ENCODE data around the gene FAR2.

FAR2 gene

DNA sequence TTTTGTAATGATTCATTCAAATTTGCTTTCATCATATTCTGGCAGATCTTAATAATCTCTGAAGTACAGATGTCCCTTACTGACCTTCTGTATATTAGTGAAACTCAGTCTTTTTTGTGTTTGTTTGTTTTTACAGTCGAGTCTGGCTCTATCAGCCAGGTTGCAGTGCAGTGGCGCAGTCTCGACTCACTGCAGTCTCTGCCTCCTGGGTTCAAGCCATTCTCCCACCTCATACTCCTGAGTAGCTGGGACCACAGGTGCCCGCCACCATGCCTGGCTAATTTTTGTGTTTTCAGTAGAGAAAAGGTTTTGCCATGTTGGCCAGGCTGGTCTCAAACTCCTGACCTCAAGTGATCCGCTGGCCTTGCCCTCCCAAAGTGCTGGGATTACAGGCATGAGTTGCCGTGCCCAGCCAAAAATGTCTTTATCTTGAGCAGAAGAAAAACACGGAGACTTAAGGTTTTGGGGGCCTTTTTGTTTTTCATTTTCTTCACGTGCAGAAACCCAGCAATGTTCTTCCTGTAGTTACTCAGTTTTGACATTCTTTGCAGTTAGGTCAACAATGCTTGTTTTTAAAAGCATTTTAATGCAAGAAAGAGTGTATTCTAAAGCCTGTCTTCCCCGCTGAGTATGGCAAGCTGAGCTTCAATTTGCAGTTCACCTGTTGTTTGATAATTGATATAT is 79.5 kb downstream of the FAR2 start:
- Histone ChIP-seq H3K27ac (ENCODE audit: low read length) (peak overlapping the region; percentile 1), H3K36me3 (ENCODE audit: control insufficient read depth, low read depth, low read length) (no peaks in the 10 kb centered on the region), H3K9me3 (ENCODE audit: control insufficient read depth, low read depth, low read length) (no peaks in the 10 kb centered on the region), H3K27me3 (ENCODE audit: control insufficient read depth, insufficient read depth, low read length) (no peaks in the 10 kb centered on the region), H3K4me1 (ENCODE audit: control insufficient read depth, low read depth, low read length) (peaks cover 42% of the 10 kb centered on the region), H3K4me3 (ENCODE audit: low read length) (peak overlapping the region; percentile 24), H3K9ac (ENCODE audit: low read length) (no peak overlapping the region)

GRCh38 chr12:29229158-29229505 is 80.1 kb downstream of the FAR2 start:
- Histone ChIP-seq H3K4me3 (ENCODE audit: low read length) (peak overlapping the region; percentile 24), H3K4me1 (ENCODE audit: control insufficient read depth, low read depth, low read length) (peaks cover 42% of the 10 kb centered on the region), H3K27ac (ENCODE audit: low read length) (no peak overlapping the region), H3K27me3 (ENCODE audit: control insufficient read depth, insufficient read depth, low read length) (no peaks in the 10 kb centered on the region), H3K9ac (ENCODE audit: low read length) (no peak overlapping the region), H3K36me3 (ENCODE audit: control insufficient read depth, low read depth, low read length) (no peaks in the 10 kb centered on the region), H3K9me3 (ENCODE audit: control insufficient read depth, low read depth, low read length) (no peaks in the 10 kb centered on the region)

DNA sequence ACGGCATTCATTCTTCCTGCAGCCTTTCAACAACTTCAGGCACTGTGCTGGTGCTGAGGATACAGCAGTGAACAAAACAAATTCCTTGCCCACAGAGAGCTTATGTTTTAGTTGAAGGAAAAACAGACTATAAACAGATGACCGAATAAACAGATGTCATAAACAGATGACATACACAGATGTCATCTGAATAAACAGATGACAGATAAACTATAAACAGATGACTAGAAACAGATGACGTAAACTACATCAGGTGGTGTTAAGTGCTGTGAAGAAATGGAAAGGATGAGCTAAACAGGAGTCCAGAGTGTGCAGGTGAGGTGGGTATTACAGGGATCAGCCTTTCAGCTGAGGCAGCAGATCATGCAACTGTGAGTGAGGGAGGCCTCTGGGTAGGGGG is 80.9 kb downstream of the FAR2 start:
- peaks cover 42% of the 10 kb centered on the region for H3K4me1 ChIP-seq (ENCODE audit: control insufficient read depth, low read depth, low read length)
- H3K27me3 ChIP-seq (ENCODE audit: control insufficient read depth, insufficient read depth, low read length) = no peaks in the 10 kb centered on the region
- no peaks in the 10 kb centered on the region for H3K36me3 ChIP-seq (ENCODE audit: control insufficient read depth, low read depth, low read length)
- no peaks in the 10 kb centered on the region for H3K9me3 ChIP-seq (ENCODE audit: control insufficient read depth, low read depth, low read length)
- no peak overlapping the region for H3K27ac ChIP-seq (ENCODE audit: low read length)
- H3K9ac ChIP-seq (ENCODE audit: low read length) = no peak overlapping the region
- H3K4me3 ChIP-seq (ENCODE audit: low read length) = no peak overlapping the region

DNA sequence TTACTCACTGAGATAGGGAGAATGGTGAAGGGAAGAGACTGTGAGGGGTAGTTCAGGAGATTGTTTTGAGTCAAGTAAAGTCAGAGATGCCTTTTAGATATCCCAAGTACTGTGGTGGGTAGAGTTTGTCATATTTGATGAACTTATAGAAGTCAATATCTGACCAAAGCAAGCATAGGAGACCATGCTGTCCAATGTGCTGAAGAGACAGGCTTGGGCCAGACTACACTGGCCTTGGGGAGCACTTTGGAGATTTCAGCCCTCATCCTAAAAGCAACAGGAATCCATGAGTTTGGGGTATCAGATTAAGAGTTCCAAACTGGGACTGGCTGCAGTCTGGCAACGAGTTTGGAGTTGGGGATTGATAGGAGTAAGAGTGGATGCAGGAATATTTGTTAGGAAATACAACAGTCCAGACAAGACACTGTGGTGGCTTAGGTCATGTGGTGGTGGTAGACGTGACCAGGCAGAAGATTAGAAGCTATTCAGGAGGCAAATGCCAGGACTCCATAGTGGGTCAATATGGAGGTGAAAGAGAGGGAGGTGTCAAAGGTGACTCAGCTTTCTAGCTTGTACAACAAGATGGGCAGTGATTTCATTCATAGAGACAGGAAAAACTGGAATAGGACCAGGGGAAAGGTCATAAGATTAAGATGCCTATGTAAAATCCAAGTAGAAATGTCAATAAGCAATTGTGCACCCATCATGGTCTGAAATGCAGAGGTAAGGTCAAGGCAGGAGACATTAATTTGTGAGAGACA is 81.9 kb downstream of the FAR2 start:
- H3K27ac ChIP-seq (ENCODE audit: low read length) = no peak overlapping the region
- peaks cover 35% of the 10 kb centered on the region for H3K4me1 ChIP-seq (ENCODE audit: control insufficient read depth, low read depth, low read length)
- no peaks in the 10 kb centered on the region for H3K9me3 ChIP-seq (ENCODE audit: control insufficient read depth, low read depth, low read length)
- H3K4me3 ChIP-seq (ENCODE audit: low read length) = no peak overlapping the region
- no peaks in the 10 kb centered on the region for H3K36me3 ChIP-seq (ENCODE audit: control insufficient read depth, low read depth, low read length)
- H3K27me3 ChIP-seq (ENCODE audit: control insufficient read depth, insufficient read depth, low read length) = no peaks in the 10 kb centered on the region
- no peak overlapping the region for H3K9ac ChIP-seq (ENCODE audit: low read length)

DNA sequence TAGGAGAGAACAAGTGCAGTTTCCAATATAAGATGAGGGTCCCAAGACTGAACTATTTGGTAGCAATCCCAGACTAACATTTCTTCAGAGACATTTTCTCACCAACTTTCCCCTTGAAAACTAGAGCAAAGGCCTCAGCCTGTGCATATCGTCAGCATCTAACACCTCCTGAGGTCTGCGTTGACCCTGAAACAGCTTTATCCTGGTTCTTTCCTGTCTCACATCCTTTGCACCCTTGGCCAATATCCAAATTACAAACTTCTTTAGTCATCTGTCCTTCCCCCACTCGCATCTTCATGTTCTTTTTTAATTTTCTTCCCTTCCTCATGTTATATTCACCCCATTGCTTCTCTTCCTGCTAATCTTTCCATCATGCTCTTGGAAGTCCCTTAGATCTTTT is 83.0 kb downstream of the FAR2 start:
- no peak overlapping the region for H3K9ac ChIP-seq (ENCODE audit: low read length)

DNA sequence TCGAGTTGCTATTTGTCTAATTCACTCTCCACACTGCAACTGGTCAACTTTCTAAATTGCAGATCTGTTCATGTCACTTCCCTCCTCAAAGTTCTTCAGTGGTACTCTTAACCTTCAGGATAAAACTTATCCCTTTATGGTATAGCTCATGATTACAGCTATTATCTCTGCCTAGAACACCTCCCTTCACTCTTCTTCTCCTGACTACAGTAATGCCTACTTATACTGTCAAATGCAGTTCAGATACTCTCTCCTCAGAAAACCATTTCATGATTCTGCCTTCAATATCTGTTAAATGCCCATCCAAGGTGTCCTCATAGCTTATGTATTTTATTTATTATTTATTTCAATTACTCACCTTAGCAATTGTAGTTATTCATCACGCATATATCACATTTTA is 85.5 kb downstream of the FAR2 start:
- no peak overlapping the region for H3K9ac ChIP-seq (ENCODE audit: low read length)

More for the DNA sequence above, 83.0 kb downstream of the FAR2 start:
- H3K36me3 ChIP-seq (ENCODE audit: control insufficient read depth, low read depth, low read length) = no peaks in the 10 kb centered on the region
- H3K9me3 ChIP-seq (ENCODE audit: control insufficient read depth, low read depth, low read length) = no peaks in the 10 kb centered on the region
- H3K27ac ChIP-seq (ENCODE audit: low read length) = no peak overlapping the region
- H3K4me1 ChIP-seq (ENCODE audit: control insufficient read depth, low read depth, low read length) = peaks cover 25% of the 10 kb centered on the region
- no peak overlapping the region for H3K4me3 ChIP-seq (ENCODE audit: low read length)
- no peaks in the 10 kb centered on the region for H3K27me3 ChIP-seq (ENCODE audit: control insufficient read depth, insufficient read depth, low read length)

GRCh38 chr12:29234965-29235626 is 86.0 kb downstream of the FAR2 start:
- H3K9me3 ChIP-seq (ENCODE audit: control insufficient read depth, low read depth, low read length) = no peaks in the 10 kb centered on the region

More for the DNA sequence above, 85.5 kb downstream of the FAR2 start:
- peaks cover 2% of the 10 kb centered on the region for H3K4me1 ChIP-seq (ENCODE audit: control insufficient read depth, low read depth, low read length)
- H3K27me3 ChIP-seq (ENCODE audit: control insufficient read depth, insufficient read depth, low read length) = no peaks in the 10 kb centered on the region
- no peaks in the 10 kb centered on the region for H3K36me3 ChIP-seq (ENCODE audit: control insufficient read depth, low read depth, low read length)
- no peak overlapping the region for H3K27ac ChIP-seq (ENCODE audit: low read length)
- no peak overlapping the region for H3K4me3 ChIP-seq (ENCODE audit: low read length)
- H3K9me3 ChIP-seq (ENCODE audit: control insufficient read depth, low read depth, low read length) = no peaks in the 10 kb centered on the region

GRCh38 chr12:29238822-29239291 is 89.8 kb downstream of the FAR2 start:
- Histone ChIP-seq H3K9ac (ENCODE audit: low read length) (no peak overlapping the region), H3K4me3 (ENCODE audit: low read length) (no peak overlapping the region), H3K36me3 (ENCODE audit: control insufficient read depth, low read depth, low read length) (no peaks in the 10 kb centered on the region), H3K9me3 (ENCODE audit: control insufficient read depth, low read depth, low read length) (no peaks in the 10 kb centered on the region), H3K27me3 (ENCODE audit: control insufficient read depth, insufficient read depth, low read length) (no peaks in the 10 kb centered on the region), H3K27ac (ENCODE audit: low read length) (no peak overlapping the region), H3K4me1 (ENCODE audit: control insufficient read depth, low read depth, low read length) (peaks cover 18% of the 10 kb centered on the region)

More at GRCh38 chr12:29234965-29235626, 86.0 kb downstream of the FAR2 start:
- no peaks in the 10 kb centered on the region for H3K27me3 ChIP-seq (ENCODE audit: control insufficient read depth, insufficient read depth, low read length)
- no peaks in the 10 kb centered on the region for H3K4me1 ChIP-seq (ENCODE audit: control insufficient read depth, low read depth, low read length)
- no peak overlapping the region for H3K9ac ChIP-seq (ENCODE audit: low read length)
- no peaks in the 10 kb centered on the region for H3K36me3 ChIP-seq (ENCODE audit: control insufficient read depth, low read depth, low read length)
- no peak overlapping the region for H3K4me3 ChIP-seq (ENCODE audit: low read length)
- H3K27ac ChIP-seq (ENCODE audit: low read length) = no peak overlapping the region

DNA sequence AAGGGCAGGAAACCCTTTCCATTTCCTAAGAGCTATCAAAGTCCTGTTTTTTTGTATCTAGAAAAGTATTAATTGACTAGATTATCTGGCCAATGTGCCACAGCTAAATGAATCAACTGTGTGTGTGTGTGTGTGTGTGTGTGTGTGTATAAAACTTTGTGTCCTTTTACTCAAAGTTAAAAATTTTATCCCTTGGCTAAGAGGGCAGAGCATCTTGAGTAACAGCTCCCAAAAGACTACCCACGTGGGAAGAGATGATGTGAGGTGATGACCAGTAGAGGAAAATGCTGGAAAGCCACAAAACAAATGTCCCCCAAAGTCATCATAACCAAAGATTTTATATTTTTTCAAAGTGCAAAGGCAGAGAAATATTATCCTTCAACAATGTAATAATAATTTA is 90.3 kb downstream of the FAR2 start:
- H3K27ac ChIP-seq (ENCODE audit: low read length) = no peak overlapping the region
- H3K4me1 ChIP-seq (ENCODE audit: control insufficient read depth, low read depth, low read length) = peaks cover 18% of the 10 kb centered on the region
- H3K9me3 ChIP-seq (ENCODE audit: control insufficient read depth, low read depth, low read length) = no peaks in the 10 kb centered on the region
- no peaks in the 10 kb centered on the region for H3K27me3 ChIP-seq (ENCODE audit: control insufficient read depth, insufficient read depth, low read length)
- H3K36me3 ChIP-seq (ENCODE audit: control insufficient read depth, low read depth, low read length) = no peaks in the 10 kb centered on the region
- no peak overlapping the region for H3K4me3 ChIP-seq (ENCODE audit: low read length)
- H3K9ac ChIP-seq (ENCODE audit: low read length) = no peak overlapping the region

- H3K4me1 ChIP-seq (ENCODE audit: control insufficient read depth, low read depth, low read length) = peaks cover 18% of the 10 kb centered on the region
- no peak overlapping the region for H3K9ac ChIP-seq (ENCODE audit: low read length)
- no peak overlapping the region for H3K27ac ChIP-seq (ENCODE audit: low read length)
- no peaks in the 10 kb centered on the region for H3K36me3 ChIP-seq (ENCODE audit: control insufficient read depth, low read depth, low read length)
- H3K27me3 ChIP-seq (ENCODE audit: control insufficient read depth, insufficient read depth, low read length) = no peaks in the 10 kb centered on the region
- H3K9me3 ChIP-seq (ENCODE audit: control insufficient read depth, low read depth, low read length) = no peaks in the 10 kb centered on the region
- H3K4me3 ChIP-seq (ENCODE audit: low read length) = no peak overlapping the region
Measured at GRCh38 chr12:29240441-29240840, 91.4 kb downstream of the FAR2 start.

- peaks cover 18% of the 10 kb centered on the region for H3K4me1 ChIP-seq (ENCODE audit: control insufficient read depth, low read depth, low read length)
- H3K4me3 ChIP-seq (ENCODE audit: low read length) = no peak overlapping the region
- no peaks in the 10 kb centered on the region for H3K9me3 ChIP-seq (ENCODE audit: control insufficient read depth, low read depth, low read length)
- H3K36me3 ChIP-seq (ENCODE audit: control insufficient read depth, low read depth, low read length) = no peaks in the 10 kb centered on the region
- H3K27me3 ChIP-seq (ENCODE audit: control insufficient read depth, insufficient read depth, low read length) = no peaks in the 10 kb centered on the region
- no peak overlapping the region for H3K27ac ChIP-seq (ENCODE audit: low read length)
- no peak overlapping the region for H3K9ac ChIP-seq (ENCODE audit: low read length)
Measured at GRCh38 chr12:29241821-29242591, 92.9 kb downstream of the FAR2 start.
